ENCODE results near the gene ZHX3.

Gene ZHX3

DNA sequence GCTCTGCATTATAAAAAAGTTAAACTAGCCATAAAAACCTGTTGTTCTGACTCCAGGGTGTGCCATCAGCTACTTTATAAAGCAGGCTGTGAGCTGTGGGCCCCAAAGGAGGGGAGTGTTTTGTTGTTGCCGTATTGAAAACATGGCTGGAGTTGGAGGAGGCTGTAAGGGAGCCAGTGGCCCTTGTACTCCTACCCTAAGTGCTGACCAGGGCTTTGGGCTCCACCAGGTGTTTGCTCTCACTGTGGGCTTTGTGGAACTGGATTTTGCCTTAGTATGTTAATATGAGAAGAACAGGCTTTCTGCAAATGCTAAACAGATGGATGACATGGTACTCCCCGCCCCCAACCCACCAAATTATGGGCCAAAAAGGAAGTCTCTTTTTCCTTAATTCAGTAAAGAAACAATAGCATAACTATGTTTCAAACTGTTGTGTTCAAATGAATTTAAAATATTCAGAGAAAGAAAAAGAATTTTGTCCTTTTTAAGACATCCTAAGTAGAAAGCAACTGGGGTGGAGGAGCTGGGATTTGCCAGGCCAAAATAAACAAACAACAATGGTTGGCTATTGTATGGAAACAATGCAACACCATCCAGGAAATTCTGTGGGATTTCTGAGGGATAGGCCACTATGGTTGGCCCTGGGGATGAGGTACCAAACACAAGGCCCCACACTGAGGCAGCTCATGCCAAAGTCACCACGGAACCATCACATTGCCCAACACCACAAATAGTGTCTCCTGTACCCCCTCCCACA, 116.9 kb downstream of the ZHX3 start:
- no peaks in the 10 kb centered on the region for H3K9me2 ChIP-seq (replicated peaks; ENCODE audit: low read depth, low read length)
- H3K9me3 ChIP-seq (ENCODE audit: insufficient read depth, low read depth, low read length) = peaks cover 4% of the 10 kb centered on the region; the same call in 1 of the 2 replicates
- H3F3A ChIP-seq (ENCODE audit: low read depth) = no peaks in the 10 kb centered on the region
- H2AFZ ChIP-seq (ENCODE audit: low read length) = no peak overlapping the region
- TF ChIP-seq, protein P1, sequence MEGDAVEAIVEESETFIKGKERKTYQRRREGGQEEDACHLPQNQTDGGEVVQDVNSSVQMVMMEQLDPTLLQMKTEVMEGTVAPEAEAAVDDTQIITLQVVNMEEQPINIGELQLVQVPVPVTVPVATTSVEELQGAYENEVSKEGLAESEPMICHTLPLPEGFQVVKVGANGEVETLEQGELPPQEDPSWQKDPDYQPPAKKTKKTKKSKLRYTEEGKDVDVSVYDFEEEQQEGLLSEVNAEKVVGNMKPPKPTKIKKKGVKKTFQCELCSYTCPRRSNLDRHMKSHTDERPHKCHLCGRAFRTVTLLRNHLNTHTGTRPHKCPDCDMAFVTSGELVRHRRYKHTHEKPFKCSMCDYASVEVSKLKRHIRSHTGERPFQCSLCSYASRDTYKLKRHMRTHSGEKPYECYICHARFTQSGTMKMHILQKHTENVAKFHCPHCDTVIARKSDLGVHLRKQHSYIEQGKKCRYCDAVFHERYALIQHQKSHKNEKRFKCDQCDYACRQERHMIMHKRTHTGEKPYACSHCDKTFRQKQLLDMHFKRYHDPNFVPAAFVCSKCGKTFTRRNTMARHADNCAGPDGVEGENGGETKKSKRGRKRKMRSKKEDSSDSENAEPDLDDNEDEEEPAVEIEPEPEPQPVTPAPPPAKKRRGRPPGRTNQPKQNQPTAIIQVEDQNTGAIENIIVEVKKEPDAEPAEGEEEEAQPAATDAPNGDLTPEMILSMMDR (conservative IDR thresholded peaks at IDR 0.05; ENCODE audit: low read length) = no peak
- TF ChIP-seq EZH2phosphoT487 (IDR thresholded peaks at IDR 0.05; ENCODE audit: borderline replicate concordance) = no peak
- H3K36me3 ChIP-seq (ENCODE audit: insufficient read depth, low read length) = peaks cover 35% of the 10 kb centered on the region; the same call in 1 of the 2 replicates
- no peaks in the 10 kb centered on the region for H3K27me3 ChIP-seq (ENCODE audit: insufficient read depth, low read length, poor library complexity, severe bottlenecking)
- no peaks in the 10 kb centered on the region for H4K20me1 ChIP-seq (ENCODE audit: insufficient read depth, low read length, poor library complexity, severe bottlenecking)
- no peaks in the 10 kb centered on the region for H3K79me2 ChIP-seq (ENCODE audit: insufficient read depth, low read length)
- H3K4me3 ChIP-seq (ENCODE audit: low read length, poor library complexity, severe bottlenecking) = no peak overlapping the region
- no peak overlapping the region for H3K4me2 ChIP-seq (ENCODE audit: low read depth, low read length, poor library complexity, severe bottlenecking)
- no peaks in the 10 kb centered on the region for H3K4me1 ChIP-seq (ENCODE audit: insufficient read depth, low read length, poor library complexity, severe bottlenecking)
- H3K9ac ChIP-seq (ENCODE audit: low read depth, low read length, poor library complexity, severe bottlenecking) = no peak overlapping the region

GRCh38 chr20:41198443-41198842, 119.1 kb downstream of the ZHX3 start:
- Histone ChIP-seq H3K9ac (ENCODE audit: low read depth, low read length, poor library complexity, severe bottlenecking) (no peak overlapping the region), H3K27me3 (ENCODE audit: insufficient read depth, low read length, poor library complexity, severe bottlenecking) (no peaks in the 10 kb centered on the region), H3F3A (ENCODE audit: low read depth) (no peaks in the 10 kb centered on the region), H3K79me2 (ENCODE audit: insufficient read depth, low read length) (no peaks in the 10 kb centered on the region), H4K20me1 (ENCODE audit: insufficient read depth, low read length, poor library complexity, severe bottlenecking) (no peaks in the 10 kb centered on the region), H3K9me3 (ENCODE audit: insufficient read depth, low read depth, low read length) (peaks cover 4% of the 10 kb centered on the region; the same call in 1 of the 2 replicates), H3K4me2 (ENCODE audit: low read depth, low read length, poor library complexity, severe bottlenecking) (no peak overlapping the region), H2AFZ (ENCODE audit: low read length) (no peak overlapping the region), H3K9me2 (replicated peaks; ENCODE audit: low read depth, low read length) (no peaks in the 10 kb centered on the region), H3K36me3 (ENCODE audit: insufficient read depth, low read length) (peaks cover 25% of the 10 kb centered on the region; the same call in 1 of the 2 replicates), H3K4me3 (ENCODE audit: low read length, poor library complexity, severe bottlenecking) (no peak overlapping the region), H3K4me1 (ENCODE audit: insufficient read depth, low read length, poor library complexity, severe bottlenecking) (no peaks in the 10 kb centered on the region)
- TF ChIP-seq EZH2phosphoT487 (IDR thresholded peaks at IDR 0.05; ENCODE audit: borderline replicate concordance) = no peak
- TF ChIP-seq, protein P1 (conservative IDR thresholded peaks at IDR 0.05; ENCODE audit: low read length) = no peak

DNA sequence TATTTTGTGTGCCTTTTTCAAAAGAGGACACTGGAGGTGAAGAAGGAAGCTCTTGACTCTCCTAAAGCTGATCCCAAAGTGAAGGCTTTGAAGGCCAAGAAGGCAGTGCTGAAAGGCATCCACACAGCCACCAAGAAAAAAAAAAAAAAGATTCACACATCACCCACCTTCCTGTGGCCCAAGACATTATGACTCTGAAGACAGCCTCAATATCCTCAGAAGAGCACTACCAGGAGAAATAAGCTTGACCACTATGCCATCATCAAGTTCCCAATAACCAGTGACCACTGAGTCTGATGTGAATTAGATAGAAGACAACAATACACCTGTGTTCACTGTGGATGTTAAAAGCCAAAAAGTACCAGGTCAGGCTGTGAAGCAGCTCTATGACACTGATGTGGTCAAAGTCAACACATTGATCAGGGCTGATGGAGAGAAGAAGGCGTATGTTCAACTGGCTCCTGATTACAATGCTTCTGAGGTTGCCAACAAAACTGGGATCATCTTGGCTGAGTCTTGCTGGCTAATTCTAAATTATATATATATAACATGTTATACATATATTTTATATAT, 120.8 kb downstream of the ZHX3 start:
- no peaks in the 10 kb centered on the region for H4K20me1 ChIP-seq (ENCODE audit: insufficient read depth, low read length, poor library complexity, severe bottlenecking)
- H3K4me1 ChIP-seq (ENCODE audit: insufficient read depth, low read length, poor library complexity, severe bottlenecking) = no peaks in the 10 kb centered on the region
- no peaks in the 10 kb centered on the region for H3F3A ChIP-seq (ENCODE audit: low read depth)
- H3K4me3 ChIP-seq (ENCODE audit: low read length, poor library complexity, severe bottlenecking) = no peak overlapping the region
- H3K9ac ChIP-seq (ENCODE audit: low read depth, low read length, poor library complexity, severe bottlenecking) = no peak overlapping the region
- no peaks in the 10 kb centered on the region for H3K79me2 ChIP-seq (ENCODE audit: insufficient read depth, low read length)
- H2AFZ ChIP-seq (ENCODE audit: low read length) = no peak overlapping the region
- peaks cover 10% of the 10 kb centered on the region; the same call in 1 of the 2 replicates for H3K36me3 ChIP-seq (ENCODE audit: insufficient read depth, low read length)
- H3K9me2 ChIP-seq (replicated peaks; ENCODE audit: low read depth, low read length) = no peaks in the 10 kb centered on the region
- TF ChIP-seq, protein P1 (conservative IDR thresholded peaks at IDR 0.05; ENCODE audit: low read length) = no peak
- no peak for TF ChIP-seq EZH2phosphoT487 (IDR thresholded peaks at IDR 0.05; ENCODE audit: borderline replicate concordance)
- peaks cover 4% of the 10 kb centered on the region; the same call in 1 of the 2 replicates for H3K9me3 ChIP-seq (ENCODE audit: insufficient read depth, low read depth, low read length)
- no peak overlapping the region for H3K4me2 ChIP-seq (ENCODE audit: low read depth, low read length, poor library complexity, severe bottlenecking)
- H3K27me3 ChIP-seq (ENCODE audit: insufficient read depth, low read length, poor library complexity, severe bottlenecking) = no peaks in the 10 kb centered on the region
